Measurements from ENCODE around the gene CHPF2.

GRCh38 chr7:151251689-151252560 lies 19.6 kb downstream of the CHPF2 start:
- TF ChIP-seq CTCF (IDR thresholded peaks at IDR 0.05; ENCODE audit: insufficient read depth, low read depth, low read length) = no peak
- TF ChIP-seq EZH2 (IDR thresholded peaks at IDR 0.05; ENCODE audit: insufficient read depth, low read length) = no peak
